Endodermal cell (in vitro differentiated cells): ENCODE measurements around the gene GALNT12. TPM values are rescaled to one million over a fixed set of nuclear protein-coding genes. Genes with fewer than 3 reads are reported as not detected.

Experiments used
- DNase-seq: peaks from one replicate; pipeline ENCODE4 v3.0.0-alpha.2; 2017
- H3K27ac ChIP-seq: 2 replicates; pipeline ENCODE4 v1.5.1; 2013; ENCODE audit warnings: mild to moderate bottlenecking, low read depth, low read length, moderate library complexity
- H3K27me3 ChIP-seq: 2 replicates; pipeline ENCODE4 v1.6.1; 2013; ENCODE audit warnings: mild to moderate bottlenecking, low read length, moderate library complexity; ENCODE audit not compliant: insufficient read depth, control insufficient read depth, poor library complexity, severe bottlenecking
- H3K36me3 ChIP-seq: 2 replicates; pipeline ENCODE4 v1.7.0; 2013; ENCODE audit warnings: mild to moderate bottlenecking, low read length, moderate library complexity; ENCODE audit not compliant: control insufficient read depth, insufficient read depth
- H3K4me1 ChIP-seq: one replicate; pipeline ENCODE4 v1.7.0; 2013; ENCODE audit warnings: low read length; ENCODE audit not compliant: control insufficient read depth, insufficient read depth
- H3K4me3 ChIP-seq: 2 replicates; pipeline ENCODE4 v1.5.1; 2013; ENCODE audit warnings: mild to moderate bottlenecking, low read length, moderate library complexity
- H3K9ac ChIP-seq: 2 replicates; pipeline ENCODE4 v1.6.1; 2013; ENCODE audit warnings: mild to moderate bottlenecking, low read length, moderate library complexity; ENCODE audit not compliant: poor library complexity, severe bottlenecking; ENCODE audit errors: extremely low read depth
- H3K9me3 ChIP-seq: 2 replicates; pipeline ENCODE4 v1.6.1; 2013; ENCODE audit warnings: mild to moderate bottlenecking, low read length, moderate library complexity; ENCODE audit not compliant: control insufficient read depth
- H3K27ac Mint-ChIP-seq: 2 replicates; pipeline ENCODE4 v1.8.0; 2020; ENCODE audit warnings: mixed read lengths
- H3K27me3 Mint-ChIP-seq: 2 replicates; pipeline ENCODE4 v1.8.0; 2021; ENCODE audit warnings: mild to moderate bottlenecking, mixed read lengths; ENCODE audit not compliant: insufficient read depth
- H3K36me3 Mint-ChIP-seq: 2 replicates; pipeline ENCODE4 v1.8.0; 2020; ENCODE audit warnings: low read depth, mixed read lengths
- H3K4me1 Mint-ChIP-seq: 2 replicates; pipeline ENCODE4 v1.8.0; 2020; ENCODE audit warnings: mixed read lengths
- H3K4me3 Mint-ChIP-seq: 2 replicates; pipeline ENCODE4 v1.8.0; 2020; ENCODE audit warnings: mild to moderate bottlenecking, moderate library complexity, mixed read lengths
- H3K9me3 Mint-ChIP-seq: 2 replicates; pipeline ENCODE4 v1.8.0; 2020; ENCODE audit warnings: mild to moderate bottlenecking, mixed read lengths
- CTCF ChIP-seq: fragments of 200-600 bp; sonication (generic); conservative IDR thresholded peaks from 2 replicates; pipeline ENCODE4 v1.5.0; 2021; ENCODE audit warnings: antibody characterized with exemption, mild to moderate bottlenecking
- WGBS, 2 experiments: methylation state at CpG; one replicate each; pipeline versions ENCODE4 v1.1.5 to v1.1.7; 2013; ENCODE audit warnings: missing lambda C conversion rate in 2 of 2, mixed read lengths in 1 of 2; ENCODE audit not compliant: insufficient coverage in 1 of 2, insufficient read length in 1 of 2; 5-methylcytosine and 5-hydroxymethylcytosine counted together
- total RNA-seq, 2 donors: library from RNA; stranded (reverse); fragmentation: NEBNext Ultra II Directional in 1 of 2; extraction: Animal tissue kit (Norgen Biotek cat#: 25700) in 1 of 2; gene quantifications; 2 replicates in 1 of 2; 3 replicates in 1 of 2; pipeline ENCODE4 v1.2.1, GENCODE V29; 2021

The GALNT12 gene
- total RNA-seq, 2 donors from 2014 or later = 24.0 to 56.3 TPM

GRCh38 chr9:98804083-98804482 lies 3.4 kb upstream of the GALNT12 start:
- no peak overlapping the region for H3K4me3 ChIP-seq
- no peak overlapping the region for H3K27ac Mint-ChIP-seq
- no peaks in the 10 kb centered on the region for H3K9me3 ChIP-seq
- no CpG with 5 or more reads among the region's 2 CpGs for WGBS, 2 experiments
- TF ChIP-seq CTCF = no peak
- peaks cover 21% of the 10 kb centered on the region for H3K27me3 ChIP-seq
- H3K27me3 Mint-ChIP-seq = peaks cover 47% of the 10 kb centered on the region
- peaks cover 21% of the 10 kb centered on the region for H3K4me1 ChIP-seq
- no peak overlapping the region for H3K9ac ChIP-seq
- H3K36me3 ChIP-seq = no peaks in the 10 kb centered on the region
- no peak overlapping the region for H3K4me3 Mint-ChIP-seq
- no peak for DNase-seq
- no peaks in the 10 kb centered on the region for H3K36me3 Mint-ChIP-seq
- no peaks in the 10 kb centered on the region for H3K9me3 Mint-ChIP-seq
- peaks cover 17% of the 10 kb centered on the region for H3K4me1 Mint-ChIP-seq
- no peak overlapping the region for H3K27ac ChIP-seq

GRCh38 chr9:98805506-98806272 lies 1.8 kb upstream of the GALNT12 start:
- H3K4me1 Mint-ChIP-seq = peaks cover 31% of the 10 kb centered on the region
- 91 to 97% methylated on average over 5 to 8 of the region's 8 CpGs for WGBS, 2 experiments
- no peak overlapping the region for H3K27ac ChIP-seq
- no peaks in the 10 kb centered on the region for H3K36me3 Mint-ChIP-seq
- H3K27me3 Mint-ChIP-seq = peaks cover 41% of the 10 kb centered on the region
- peaks cover 29% of the 10 kb centered on the region for H3K4me1 ChIP-seq
- H3K4me3 Mint-ChIP-seq = no peak overlapping the region
- H3K4me3 ChIP-seq = no peak overlapping the region
- no peak for TF ChIP-seq CTCF
- no peak overlapping the region for H3K27ac Mint-ChIP-seq
- no peak overlapping the region for H3K9ac ChIP-seq
- H3K9me3 ChIP-seq = no peaks in the 10 kb centered on the region
- H3K9me3 Mint-ChIP-seq = no peaks in the 10 kb centered on the region
- H3K36me3 ChIP-seq = no peaks in the 10 kb centered on the region
- no peak for DNase-seq
- peaks cover 22% of the 10 kb centered on the region for H3K27me3 ChIP-seq

GRCh38 chr9:98806394-98807035 lies 955 bp upstream of the GALNT12 start:
- H3K27me3 Mint-ChIP-seq = peaks cover 41% of the 10 kb centered on the region

More at GRCh38 chr9:98806394-98807035, 955 bp upstream of the GALNT12 start:
- WGBS, 2 experiments = 94 to 97% methylated on average over 4 to 8 of the region's 8 CpGs
- peaks cover 29% of the 10 kb centered on the region for H3K4me1 ChIP-seq
- TF ChIP-seq CTCF = peak; percentile 23
- H3K9me3 ChIP-seq = no peaks in the 10 kb centered on the region
- no peak overlapping the region for H3K4me3 ChIP-seq
- Mint-ChIP-seq H3K27ac (no peak overlapping the region), H3K36me3 (no peaks in the 10 kb centered on the region), H3K4me1 (peaks cover 31% of the 10 kb centered on the region), H3K4me3 (peak overlapping the region; percentile 68), H3K9me3 (no peaks in the 10 kb centered on the region)
- no peaks in the 10 kb centered on the region for H3K36me3 ChIP-seq
- no peak for DNase-seq
- no peak overlapping the region for H3K9ac ChIP-seq
- peaks cover 22% of the 10 kb centered on the region for H3K27me3 ChIP-seq
- no peak overlapping the region for H3K27ac ChIP-seq
